Common myeloid progenitor, CD34-positive (primary cell): ENCODE measurements around the gene ITLN2.
"Not testable (repeated sequence)": the region's sequence is repeated elsewhere in the genome, so short reads cannot be mapped to it uniquely, and the experiment has no call there.

ENCODE experiments used
- CTCF ChIA-PET: fragments of 350-600 bp; sonication (Branson Sonifier 250); formaldehyde crosslinking; loops from one replicate; lab custom pipeline; 2021; ENCODE audit warnings: antibody characterized with exemption; lab: Charles Lee
- POLR2A ChIA-PET: fragments of 350-600 bp; sonication (Branson Sonifier 250); formaldehyde crosslinking; loops from one replicate; lab custom pipeline; 2021; ENCODE audit warnings: antibody characterized with exemption; lab: Charles Lee
- DNase-seq, 3 donors: peaks; one replicate each; pipeline versions ENCODE4 v3.0.0 to v3.0.0-alpha.2; 2013
- H3K27ac ChIP-seq, 2 experiments: 1 replicate in 1 of 2; 2 replicates in 1 of 2; pipeline ENCODE4 v1.7.0; 2013; ENCODE audit warnings: inconsistent platforms in 2 of 2, low read length in 2 of 2, mild to moderate bottlenecking in 2 of 2, low read depth in 1 of 2, moderate library complexity in 1 of 2; ENCODE audit not compliant: severe bottlenecking in 2 of 2, insufficient read depth in 1 of 2, poor library complexity in 1 of 2
- H3K27me3 ChIP-seq, 5 experiments: replicated peaks in 2 of 5; 1 replicate in 3 of 5; 2 replicates in 2 of 5; pipeline versions ENCODE4 v1.6.1 to v1.7.0; 2013; ENCODE audit warnings: low read length in 4 of 5, mild to moderate bottlenecking in 2 of 5, moderate library complexity in 2 of 5, inconsistent platforms in 1 of 5; ENCODE audit not compliant: insufficient read depth in 5 of 5, control insufficient read depth in 4 of 5
- H3K36me3 ChIP-seq, 4 experiments: 1 replicate in 2 of 4; 2 replicates in 2 of 4; pipeline versions ENCODE4 v1.6.1 to v1.7.0; 2013; ENCODE audit warnings: low read length in 3 of 4, control low read depth in 1 of 4, mild to moderate bottlenecking in 1 of 4; ENCODE audit not compliant: control insufficient read depth in 4 of 4, insufficient read depth in 4 of 4
- H3K4me1 ChIP-seq, 4 experiments: 1 replicate in 3 of 4; 2 replicates in 1 of 4; pipeline versions ENCODE4 v1.6.1 to v1.7.1; 2013; ENCODE audit warnings: low read length in 3 of 4, mild to moderate bottlenecking in 3 of 4, control low read depth in 1 of 4, inconsistent platforms in 1 of 4, moderate library complexity in 1 of 4; ENCODE audit not compliant: control insufficient read depth in 4 of 4, insufficient read depth in 4 of 4; ENCODE audit errors: control extremely low read depth in 1 of 4
- H3K4me3 ChIP-seq, 7 experiments: 1 replicate in 4 of 7; 2 replicates in 3 of 7; pipeline versions ENCODE4 v1.5.1 to v1.7.0; 2013; ENCODE audit warnings: mild to moderate bottlenecking in 7 of 7, low read length in 6 of 7, moderate library complexity in 6 of 7, inconsistent platforms in 2 of 7, low read depth in 2 of 7, control low read depth in 1 of 7; ENCODE audit not compliant: insufficient read depth in 4 of 7, control insufficient read depth in 1 of 7; ENCODE audit errors: extremely low read depth in 1 of 7
- H3K9me3 ChIP-seq, 5 experiments: 1 replicate in 4 of 5; 2 replicates in 1 of 5; pipeline versions ENCODE4 v1.6.1 to v1.7.1; 2013; ENCODE audit warnings: low read length in 4 of 5, mild to moderate bottlenecking in 2 of 5, inconsistent platforms in 1 of 5, low read depth in 1 of 5, moderate library complexity in 1 of 5; ENCODE audit not compliant: control insufficient read depth in 4 of 5, insufficient read depth in 2 of 5; ENCODE audit errors: control extremely low read depth in 1 of 5
- WGBS: methylation state at CpG from one replicate; pipeline ENCODE4 v1.1.5; 2013; ENCODE audit not compliant: insufficient coverage; 5-methylcytosine and 5-hydroxymethylcytosine counted together

The ITLN2 gene

DNA sequence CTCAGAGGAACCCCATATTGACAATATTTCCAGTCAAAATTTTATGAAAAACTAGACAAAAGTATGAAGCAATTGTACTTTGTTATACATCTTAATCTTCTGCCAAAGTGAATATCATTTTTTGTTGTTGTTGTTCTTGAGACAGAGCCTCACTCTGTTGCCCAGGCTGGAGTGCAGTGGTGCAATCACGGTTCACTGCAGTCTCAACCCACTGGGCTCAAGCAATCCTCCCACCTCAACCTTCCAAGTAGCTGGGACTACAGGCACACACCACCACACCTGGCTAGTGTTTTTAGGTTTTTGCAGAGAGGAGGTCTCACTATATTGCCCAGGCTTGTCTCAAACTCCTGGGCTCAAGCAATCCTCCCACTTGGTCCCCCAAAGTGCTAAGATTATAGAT, 52.4 kb downstream of the ITLN2 start:
- H3K4me3 ChIP-seq, H3K9me3 ChIP-seq, H3K27me3 ChIP-seq, POLR2A ChIA-PET, H3K4me1 ChIP-seq, H3K27ac ChIP-seq, H3K36me3 ChIP-seq, DNase-seq: not testable (repeated sequence)
- no CpG with 5 or more reads among the region's 1 CpG for WGBS
- CTCF ChIA-PET, result interaction anchor here (1.3 kb wide), 1 partner anchor 9 kb away, joined by 3 read pairs; no protein-coding TSS in a partner anchor

DNA sequence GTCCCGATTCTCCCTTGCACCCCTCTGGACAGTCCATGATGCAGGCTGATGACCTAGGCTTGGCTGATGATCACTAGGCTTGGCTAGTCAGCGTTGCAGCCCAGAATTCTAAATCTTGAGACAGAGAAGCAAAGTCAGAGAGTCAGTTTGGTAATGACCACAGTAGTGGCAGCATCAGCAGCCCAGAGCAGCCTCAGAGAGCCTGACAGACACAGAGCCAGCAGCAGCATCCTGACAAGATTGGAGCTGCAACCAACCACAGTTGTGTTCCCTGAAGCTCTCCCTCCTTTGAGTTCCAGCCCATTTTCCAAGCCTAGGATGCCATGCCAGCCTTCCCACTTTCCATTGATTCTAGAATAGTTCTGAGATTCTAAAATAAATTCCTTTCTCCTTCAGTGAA, 52.8 kb downstream of the ITLN2 start:
- DNase-seq, result no peak
- Histone ChIP-seq H3K4me1 (no peaks in the 10 kb centered on the region), H3K27me3 (no peaks in the 10 kb centered on the region), H3K27ac (no peak overlapping the region), H3K4me3 (no peak overlapping the region), H3K36me3 (no peaks in the 10 kb centered on the region), H3K9me3 (peaks cover 0 to 2% (median 0%) of the 10 kb centered on the region in 5 experiments)
- 100% methylated on average over 1 of the region's 2 CpGs for WGBS
- CTCF ChIA-PET, result interaction anchor here (1.3 kb wide), 1 partner anchor 8 kb away, joined by 3 read pairs; no protein-coding TSS in a partner anchor
- POLR2A ChIA-PET, result no interaction called here

DNA sequence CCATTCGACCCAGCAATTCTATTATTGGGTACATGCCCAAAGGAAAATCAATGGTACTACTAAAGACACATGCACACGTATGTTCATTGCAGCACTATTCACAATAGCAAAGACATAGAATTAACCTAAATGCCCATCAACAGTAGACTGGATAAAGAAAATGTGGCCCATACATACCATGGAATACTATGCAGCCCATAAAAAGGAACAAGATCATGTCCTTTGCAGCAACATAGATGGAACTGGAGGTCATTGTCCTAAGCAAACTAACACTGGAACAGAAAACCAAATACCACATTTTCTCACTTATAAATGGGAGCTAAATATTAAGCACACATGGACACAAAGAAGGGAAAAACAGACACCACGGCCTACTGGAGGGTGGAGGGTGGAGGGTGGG, 53.9 kb downstream of the ITLN2 start:
- H3K4me1 ChIP-seq, H3K4me3 ChIP-seq, H3K27me3 ChIP-seq, H3K27ac ChIP-seq, CTCF ChIA-PET, POLR2A ChIA-PET, H3K36me3 ChIP-seq, DNase-seq, H3K9me3 ChIP-seq: not testable (repeated sequence)
- WGBS, result 83% methylated on average over 1 of the region's 3 CpGs
